DMS153 treated with DMSO at 0.1 percent for 48 hours (cell line): ENCODE results near the gene NCOR2.

Experiments
- DNase-seq: peaks from one replicate; lab custom pipeline; 2025; ENCODE audit not compliant: unreplicated experiment; lab: John Stamatoyannopoulos, UW

Gene NCOR2

DNA sequence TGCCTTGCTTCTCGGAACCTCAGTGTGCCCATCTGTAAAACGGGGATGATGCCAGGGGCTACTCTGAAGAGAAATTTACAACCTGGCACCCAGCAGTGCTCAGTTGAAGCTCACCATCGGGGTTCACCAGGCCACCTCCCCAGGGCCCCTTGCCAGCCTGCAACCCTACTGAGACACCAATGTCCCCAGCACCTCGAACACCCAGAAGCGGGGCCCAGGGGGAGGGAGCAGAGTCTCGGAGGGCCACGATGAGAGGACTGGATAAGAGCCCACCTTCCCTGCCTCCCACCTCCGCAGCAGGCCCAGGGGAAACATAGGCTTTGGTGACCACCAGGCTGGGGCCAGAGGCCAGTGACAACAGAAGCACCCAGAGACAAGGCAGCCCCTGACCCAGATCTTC lies 22.4 kb downstream of the NCOR2 start:
- no peak for DNase-seq

DNA sequence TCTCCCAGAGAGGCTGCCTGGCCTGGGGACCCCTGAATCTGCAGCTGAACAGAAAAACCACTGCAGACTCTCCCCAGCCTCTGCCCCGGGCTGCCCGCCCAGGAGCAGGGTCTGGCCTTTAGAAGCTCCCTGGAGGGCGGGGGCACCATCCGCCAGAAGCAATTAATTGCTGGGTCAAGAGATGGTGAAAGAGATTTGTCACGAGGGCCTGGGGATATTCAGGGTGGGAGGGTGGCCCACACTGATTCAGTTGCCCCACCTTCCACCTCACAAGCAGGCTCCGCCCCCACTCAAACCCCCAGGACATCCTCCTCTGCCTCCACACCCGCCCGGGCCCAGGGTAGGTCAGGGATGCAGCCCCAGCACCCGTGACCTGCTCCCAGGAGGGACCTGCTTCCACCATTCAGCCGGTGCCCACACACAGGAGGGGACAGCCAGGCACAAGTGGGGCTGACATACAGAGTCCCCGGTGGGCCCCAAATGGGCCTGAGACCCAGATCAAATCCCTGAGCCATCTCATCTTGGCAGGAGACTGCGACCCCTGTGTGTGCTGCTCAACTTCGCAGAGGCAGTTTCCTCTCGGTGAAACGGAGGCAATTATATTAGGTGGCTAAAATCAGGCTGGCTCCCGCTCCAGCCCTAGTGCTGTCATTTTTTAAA lies 23.0 kb downstream of the NCOR2 start:
- DNase-seq, result no peak

DNA sequence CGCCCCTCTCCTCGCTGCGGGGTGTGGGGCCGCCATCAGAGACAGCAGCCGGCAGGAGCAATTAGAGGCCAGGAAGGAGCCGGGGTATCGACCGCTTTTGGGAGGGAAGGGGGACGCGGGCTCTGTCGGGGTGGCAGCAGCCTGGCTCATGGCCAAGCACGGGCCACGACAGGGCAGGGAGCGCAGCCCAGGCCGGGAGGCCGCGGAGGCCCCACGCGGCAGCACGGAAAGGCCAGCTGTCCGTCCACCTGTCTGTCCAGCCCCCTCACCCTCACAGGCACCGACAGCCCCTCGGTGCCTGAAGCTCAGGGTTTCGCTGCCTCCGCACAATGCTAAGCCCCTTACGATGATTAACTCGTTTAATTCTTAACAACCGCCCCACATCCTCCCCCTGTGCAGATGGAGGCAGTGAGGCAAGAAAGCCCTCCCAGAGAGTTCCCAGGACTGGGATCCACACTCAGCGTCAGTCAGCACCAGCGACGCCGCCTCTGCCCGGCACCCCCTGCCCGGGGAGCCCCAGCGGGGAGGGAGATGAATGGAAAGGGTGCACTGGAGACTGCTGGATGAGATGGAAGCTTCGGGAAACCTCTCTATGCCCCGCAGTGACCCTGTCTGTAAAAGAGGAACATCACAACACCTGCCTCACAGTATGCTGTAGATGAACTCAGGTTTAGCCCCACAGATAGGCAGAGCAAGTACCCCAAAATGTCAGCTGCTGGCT lies 23.7 kb downstream of the NCOR2 start:
- no peak for DNase-seq

DNA sequence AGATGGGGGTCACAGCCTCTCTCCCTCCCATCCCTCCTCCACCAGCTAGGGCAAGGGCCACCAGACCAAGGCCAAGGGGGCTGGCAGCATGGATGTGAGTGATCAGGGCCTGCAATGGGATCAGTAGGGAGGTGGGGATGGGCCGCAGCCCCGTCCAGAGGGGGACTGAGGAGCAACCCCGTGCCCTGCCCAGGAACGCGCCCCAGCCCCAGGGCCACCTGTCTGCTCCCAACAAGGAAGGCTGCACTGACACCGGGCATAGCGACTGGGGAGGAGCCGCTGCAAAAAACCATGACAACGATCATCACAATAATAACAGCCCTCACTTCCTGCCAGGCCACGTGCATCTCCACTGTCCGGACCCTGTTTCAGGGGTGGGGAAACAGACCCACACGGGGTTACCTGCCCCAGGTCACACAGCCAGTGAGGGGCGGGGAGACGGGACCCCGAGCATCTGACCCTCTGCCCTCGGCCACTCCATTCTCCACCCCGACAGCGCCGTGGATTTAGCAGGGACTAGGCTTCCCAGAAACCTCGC lies 24.3 kb downstream of the NCOR2 start:
- peak; percentile 37 for DNase-seq

DNA sequence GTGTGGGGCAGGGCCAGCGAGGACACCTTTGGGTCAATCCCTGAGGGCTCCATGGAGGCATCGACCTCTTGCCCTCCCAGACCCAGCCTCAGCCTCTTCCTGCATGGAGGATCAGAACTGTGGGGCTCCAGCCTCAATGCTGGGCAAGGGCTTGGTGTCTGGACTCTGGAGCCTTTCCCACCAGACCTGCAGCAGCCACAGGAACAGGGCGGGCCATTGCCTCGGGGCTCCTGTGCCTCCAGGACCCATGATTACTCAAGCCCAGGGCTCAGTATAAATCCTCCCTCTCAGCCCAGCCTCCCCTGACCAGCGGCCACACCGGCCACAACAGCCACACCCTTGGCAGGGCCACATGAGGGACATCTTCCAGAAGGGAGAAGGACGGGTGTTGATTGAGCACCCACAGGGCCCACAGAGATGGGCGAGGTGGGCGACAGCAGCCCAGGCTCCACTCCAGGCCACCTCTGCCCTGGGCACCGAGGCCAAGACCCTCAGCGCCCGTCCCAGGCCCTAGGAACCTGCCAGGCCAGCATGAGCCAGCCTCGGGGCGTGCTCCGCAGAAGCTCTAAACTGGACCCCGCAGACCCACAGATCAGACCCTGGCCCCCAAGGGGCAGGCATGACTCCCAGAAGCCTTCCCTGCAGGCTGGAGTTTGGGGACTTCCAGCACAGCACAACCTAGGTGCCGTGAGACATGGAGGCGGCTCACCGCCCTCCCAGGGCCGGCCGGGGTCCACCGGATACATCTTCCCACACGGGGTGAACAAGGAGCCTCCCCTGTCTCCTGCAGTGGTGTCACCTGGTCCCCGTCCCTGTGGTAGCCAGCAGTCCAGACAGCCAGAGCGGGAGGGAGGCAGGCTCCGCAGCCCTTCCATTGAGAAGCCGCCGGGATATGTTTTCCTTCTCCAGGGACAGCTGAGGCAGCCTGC lies 25.1 kb downstream of the NCOR2 start:
- DNase-seq, result no peak

DNA sequence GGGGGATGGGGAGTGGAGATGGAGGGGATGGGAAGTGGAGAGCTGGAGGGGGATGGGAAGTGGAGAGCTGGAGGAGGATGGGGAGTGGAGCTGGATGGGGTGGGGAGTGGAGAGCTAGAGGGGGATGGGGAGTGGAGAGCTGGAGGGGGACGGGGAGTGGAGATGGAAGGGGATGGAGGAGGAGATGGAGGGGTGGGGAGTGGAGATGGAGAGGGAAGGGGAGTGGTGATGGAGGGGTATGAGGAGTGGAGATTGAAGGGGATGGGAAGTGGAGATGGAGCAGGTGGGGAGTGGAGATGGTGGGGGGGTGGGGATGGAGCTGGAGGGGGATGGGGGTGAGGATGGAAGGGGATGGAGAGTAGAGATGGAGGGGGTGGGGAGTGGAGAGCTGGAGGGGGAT lies 26.1 kb downstream of the NCOR2 start:
- no peak for DNase-seq

DNA sequence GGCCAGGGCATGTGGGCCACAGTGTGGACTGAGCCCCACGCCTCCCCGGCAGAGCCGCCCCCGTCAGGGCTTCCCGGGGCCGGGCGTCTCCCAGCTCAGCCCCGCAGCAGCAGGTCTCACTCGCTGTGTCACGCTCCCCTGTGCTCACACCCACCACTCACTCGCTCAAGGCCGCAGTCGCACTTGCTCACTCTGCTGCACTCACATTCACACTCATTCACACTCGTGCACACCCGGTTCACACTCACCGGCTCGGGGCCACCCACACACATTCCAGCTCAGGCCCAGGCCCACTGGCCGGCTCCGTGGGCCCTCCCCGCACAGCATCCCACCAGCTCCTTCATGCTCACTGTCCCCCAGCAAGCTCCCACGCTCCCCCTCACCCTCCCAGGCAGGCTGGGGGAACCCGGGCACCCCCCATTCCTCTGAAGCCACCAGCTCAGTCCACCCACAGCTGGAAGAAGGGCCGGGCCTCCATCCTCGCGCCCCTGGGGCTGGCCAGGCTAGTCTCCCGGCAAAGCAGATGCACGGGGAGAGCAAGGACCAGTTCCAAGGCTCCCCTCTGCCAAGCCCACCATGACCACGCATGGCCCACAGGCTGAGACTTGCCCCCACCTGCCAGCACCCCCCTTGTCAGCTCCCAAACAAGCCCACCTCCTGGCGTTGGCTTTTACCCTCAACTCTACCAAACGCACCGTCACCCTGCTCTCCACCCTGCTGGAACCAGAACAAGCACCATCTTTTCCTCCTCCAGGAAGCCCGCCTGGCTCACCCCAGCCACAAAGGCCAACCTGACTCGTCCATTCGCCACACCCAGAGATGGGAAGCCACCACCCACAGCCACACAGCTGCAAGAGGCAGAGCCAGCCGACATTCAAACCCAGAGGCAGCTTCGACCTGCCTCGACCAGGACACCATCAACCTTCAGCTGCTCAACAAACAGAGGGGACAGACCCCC lies 28.0 kb downstream of the NCOR2 start:
- no peak for DNase-seq

DNA sequence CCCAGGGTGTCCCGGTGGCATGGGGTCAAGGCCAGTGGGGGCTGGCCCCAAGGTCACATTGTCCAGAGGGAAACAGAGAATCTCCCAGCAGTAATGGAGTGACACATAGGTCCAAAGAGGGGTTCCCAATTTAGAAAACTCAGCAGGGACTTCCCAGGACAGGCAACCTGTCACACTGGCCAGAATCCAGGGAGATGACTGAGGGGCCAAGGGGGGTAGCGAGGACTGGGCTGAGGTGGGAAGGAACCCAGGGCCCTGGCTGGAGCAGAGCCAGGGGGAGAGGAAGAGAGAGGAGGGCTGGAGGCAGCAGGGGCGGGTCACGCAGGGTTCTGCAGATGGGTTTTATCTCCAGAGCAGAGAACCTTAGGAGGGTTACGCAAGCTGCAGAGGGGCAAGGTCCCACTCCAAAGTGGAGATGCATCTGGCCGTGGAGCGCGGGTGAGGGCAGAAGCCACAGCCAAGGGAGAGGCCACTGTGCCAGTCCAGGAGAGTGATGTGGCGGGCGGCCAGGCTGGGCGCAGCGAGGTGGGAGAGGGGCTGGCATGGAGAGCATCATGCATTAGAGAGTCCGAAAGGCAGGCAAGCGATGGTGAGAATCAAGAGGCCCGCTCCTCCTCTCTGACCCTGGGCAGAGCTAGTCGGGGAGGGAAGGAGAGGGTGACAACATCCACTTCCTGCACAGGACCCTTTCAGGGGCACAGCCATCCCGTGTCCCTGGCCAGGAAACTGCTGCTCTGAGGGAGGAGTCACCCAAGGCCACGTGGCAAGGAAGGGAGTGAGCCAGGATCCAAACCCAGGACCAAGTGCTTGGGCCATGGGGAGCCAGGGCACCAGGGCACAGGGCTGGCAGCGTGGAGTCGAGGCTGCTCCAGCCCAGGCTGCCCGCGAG lies 29.0 kb downstream of the NCOR2 start:
- no peak for DNase-seq

DNA sequence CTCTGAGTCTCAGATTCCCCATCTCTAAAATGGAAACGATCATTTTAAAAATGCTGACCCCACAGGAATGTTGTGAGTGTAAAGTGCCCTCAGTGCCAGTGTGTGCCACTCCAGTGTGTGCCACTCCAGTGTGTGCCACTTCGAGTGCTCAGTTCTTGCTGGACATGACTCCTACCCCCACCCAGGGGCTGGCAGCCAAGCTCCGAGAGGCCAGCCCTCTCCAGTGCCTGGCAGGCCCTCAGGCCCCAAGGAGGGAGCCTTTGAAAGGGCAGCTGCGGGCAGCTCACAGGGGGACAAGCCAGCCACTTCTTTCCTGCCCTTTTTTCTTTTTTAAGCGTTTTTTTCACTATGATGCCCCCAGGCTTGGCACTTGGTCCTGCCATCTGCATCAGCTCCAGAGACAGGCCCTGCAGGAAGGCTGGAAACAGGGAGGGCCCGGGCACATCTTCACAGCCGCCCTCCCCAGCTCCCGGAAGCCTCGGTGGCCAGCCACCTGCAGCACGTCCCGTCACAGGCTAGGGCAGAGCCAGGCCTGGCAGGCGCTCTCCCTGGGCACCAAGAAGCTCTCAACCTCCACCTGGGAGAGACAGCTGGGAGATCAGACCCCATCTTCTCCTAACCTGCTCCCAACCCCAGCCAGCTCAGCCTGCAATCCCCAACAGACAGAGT lies 29.8 kb downstream of the NCOR2 start:
- DNase-seq, result no peak

DNA sequence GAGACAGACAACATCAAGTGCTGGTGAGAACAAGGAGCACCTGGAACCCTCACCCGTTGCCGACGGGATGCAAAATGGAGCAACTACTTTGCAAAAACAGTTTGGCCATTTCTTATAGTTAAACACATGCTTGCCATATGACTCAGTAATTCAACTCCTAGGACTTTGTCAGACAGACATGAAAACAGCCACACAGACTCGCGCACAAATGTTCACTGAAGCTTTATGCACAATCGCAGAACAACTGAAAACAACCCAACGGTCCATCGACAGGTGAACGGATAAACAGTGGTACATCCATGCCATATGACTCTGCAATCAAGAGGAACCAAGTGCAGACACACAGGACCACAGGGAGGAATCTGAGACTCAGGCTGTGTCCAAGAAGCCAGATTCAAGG lies 30.8 kb downstream of the NCOR2 start:
- DNase-seq, result no peak

DNA sequence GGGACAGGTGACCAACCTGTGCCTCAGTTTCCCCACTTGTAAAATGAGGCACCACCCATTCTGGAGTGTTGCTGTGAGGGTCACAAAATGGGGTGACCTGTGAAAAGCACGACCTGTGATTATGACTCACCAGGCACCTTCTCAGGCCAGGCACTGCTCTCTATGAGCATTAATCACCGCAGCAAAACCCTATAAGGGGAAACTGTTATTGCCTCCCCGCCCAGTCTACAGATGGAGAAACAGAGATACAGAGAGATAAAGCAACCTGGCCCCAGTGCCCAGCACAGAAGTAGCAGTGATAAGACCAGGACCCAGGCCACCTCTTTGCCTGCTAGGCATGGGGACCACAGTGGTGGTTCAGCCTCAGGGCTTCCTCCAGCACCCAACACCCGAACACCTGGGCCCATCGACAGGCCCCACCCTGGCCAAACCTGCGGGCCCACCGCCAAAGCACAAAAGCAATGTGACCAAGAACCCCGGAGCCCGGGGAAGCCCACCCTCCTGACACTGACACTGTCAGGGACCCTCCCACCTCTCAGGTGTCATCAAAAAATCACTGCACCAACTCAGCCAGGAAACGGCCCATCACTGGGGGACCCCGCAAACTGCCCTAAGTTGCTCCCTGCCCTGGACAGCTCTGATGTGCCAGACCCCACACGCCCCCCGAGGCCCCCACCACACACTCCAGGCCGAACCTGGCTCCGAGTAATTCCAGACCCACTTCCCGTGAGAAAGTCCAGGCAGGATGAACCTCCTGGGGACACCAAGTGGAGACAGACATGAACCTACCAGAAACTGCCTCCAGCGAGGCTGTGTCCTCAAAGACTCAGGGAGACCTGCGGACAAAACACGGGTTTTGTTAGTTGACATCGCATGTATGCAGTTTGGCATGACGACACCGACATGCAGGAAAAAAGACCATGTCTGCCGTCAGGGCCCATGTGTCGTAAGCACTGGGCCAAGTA lies 32.4 kb downstream of the NCOR2 start:
- no peak for DNase-seq

DNA sequence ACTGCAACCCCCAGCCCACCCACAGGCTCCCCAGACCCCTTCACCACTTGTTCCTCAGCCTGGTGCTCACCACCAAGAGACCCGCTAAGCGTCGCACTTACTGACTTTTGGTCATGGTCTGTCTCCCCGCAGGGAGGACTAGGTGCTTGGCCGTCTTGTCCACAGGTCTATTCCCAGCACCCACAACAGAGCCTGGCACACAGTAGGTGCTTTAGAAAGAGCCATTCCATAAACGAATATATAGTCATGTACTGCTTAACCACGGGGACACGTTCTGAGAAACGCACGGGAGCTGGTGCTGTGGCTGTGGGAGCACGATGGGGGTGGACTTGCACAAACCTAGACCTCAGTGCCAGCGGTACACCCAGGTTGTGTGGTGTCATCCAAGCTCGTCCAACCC lies 34.0 kb downstream of the NCOR2 start:
- no peak for DNase-seq

DNA sequence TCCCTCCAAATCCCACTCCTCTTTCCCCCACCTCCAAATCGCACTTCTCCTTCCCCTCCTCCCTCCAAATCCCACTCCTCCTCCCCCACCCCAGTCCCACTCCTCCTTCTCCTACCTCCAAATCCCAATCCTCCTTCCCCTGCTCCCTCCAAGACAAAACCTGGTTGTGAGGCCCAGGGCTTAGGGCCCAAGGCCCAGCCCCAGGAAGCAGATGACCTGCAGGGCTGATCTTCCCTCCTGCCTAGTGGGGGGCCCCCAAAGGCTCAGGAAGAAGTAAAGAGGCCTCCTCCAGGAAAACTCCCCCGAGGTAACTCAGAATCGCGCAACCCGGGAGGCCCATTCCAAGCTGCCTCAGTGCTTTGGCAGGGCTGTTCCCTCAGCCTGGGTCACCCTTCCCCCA lies 34.4 kb downstream of the NCOR2 start:
- DNase-seq, result no peak

DNA sequence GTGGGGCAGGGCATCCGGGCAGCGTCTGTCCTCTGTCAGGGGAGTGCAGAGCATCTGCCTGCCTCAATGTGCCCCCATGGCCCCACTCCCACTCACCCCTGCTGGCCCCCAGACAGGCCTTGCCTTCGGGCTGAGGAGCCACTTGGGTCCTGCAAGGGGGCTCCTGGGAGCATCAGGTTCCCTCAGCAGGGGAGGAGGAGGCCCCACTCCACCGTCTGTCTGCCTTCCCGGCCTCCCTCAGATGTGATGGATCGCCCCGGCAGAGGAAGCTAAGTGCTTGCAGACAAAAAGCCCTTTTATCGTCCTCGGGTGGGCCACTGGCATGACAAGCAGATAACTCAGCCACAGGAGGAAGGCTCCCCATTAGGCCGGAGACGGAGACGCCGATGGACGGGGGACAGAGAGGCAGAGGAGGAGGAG lies 35.1 kb downstream of the NCOR2 start:
- no peak for DNase-seq

DNA sequence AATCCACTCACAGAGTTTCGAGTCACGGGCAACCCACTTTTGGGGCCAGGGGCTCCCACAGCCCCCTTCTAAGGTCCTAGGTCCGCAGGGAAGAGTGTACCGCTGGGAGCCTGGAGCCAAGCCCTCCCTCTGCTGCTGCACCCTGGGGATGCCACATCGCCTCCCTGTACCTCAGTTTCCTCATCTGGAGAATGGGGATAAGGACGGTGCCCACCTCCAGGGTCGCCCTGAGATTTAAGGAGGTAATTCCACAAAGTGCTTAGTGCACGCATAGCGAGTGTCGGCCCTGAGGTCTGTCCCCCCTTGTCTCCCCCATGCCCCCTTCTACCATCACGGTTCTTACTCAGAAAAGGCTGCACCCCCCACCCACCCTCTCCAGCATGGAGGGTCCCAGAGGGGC lies 35.5 kb downstream of the NCOR2 start:
- no peak for DNase-seq

DNA sequence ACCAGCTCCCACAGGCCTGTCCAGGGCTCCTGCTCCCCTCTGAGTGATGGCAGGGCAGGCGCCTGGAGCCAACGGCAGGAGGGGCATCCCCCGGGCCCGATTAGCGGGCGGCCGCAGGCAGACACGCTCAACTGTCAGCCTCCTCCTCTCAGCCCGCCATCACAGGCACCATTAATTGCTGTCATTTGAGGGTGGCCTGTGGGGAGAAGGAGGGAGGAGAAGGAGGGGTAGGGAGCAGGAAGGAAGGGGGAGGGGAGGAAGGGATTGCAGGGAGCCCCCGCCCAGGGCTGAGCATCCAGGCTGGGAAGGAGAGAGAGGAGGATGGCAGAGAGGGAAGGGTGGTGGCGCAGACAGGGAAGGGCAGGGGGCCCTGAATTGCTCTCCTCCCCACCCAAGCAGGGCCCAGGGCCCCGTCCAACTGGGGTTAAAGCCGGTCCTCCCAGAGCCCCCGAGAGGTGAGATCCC lies 36.1 kb downstream of the NCOR2 start:
- peak; percentile 27 for DNase-seq

DNA sequence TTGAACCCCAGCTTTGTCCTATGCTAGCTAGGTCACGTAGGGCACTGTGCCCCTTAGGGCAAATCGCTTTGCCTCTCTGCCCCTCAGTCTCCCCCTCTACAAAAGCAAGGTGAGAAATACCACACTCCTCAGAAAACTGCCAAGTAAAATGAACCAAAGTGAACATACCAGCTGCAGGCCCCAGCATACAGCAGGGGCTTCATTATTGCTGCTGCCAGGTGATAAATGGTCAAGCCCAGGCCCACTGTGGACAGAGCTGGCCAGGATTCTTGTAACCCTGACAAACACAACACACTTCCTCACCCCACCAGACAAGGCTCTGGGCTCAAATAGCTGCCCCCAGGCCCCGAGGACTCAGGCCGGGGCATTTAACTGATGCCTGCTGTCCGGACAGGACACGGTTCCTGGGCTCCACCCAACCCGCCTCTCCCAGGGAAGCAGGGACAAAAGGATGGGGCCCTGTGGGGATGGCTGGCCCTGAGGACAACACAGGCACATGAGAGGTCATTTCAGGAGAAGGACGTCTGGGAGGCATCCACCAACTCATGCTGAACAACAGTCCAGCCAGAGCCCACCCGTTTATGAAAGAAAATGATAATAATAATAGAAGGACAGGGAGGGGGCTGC lies 36.7 kb downstream of the NCOR2 start:
- no peak for DNase-seq
